Renal cortical epithelial cell (primary cell): ENCODE measurements around the gene CHRNA5. TPM values are rescaled to one million over a fixed set of nuclear protein-coding genes. Genes with fewer than 3 reads are reported as not detected.
"Not testable (repeated sequence)": the region's sequence is repeated elsewhere in the genome, so short reads cannot be mapped to it uniquely, and the experiment has no call there.

ENCODE experiments used
- DNase-seq: peaks from one replicate; pipeline ENCODE4 v3.0.0-alpha.2; 2011; ENCODE audit warnings: low read depth
- total RNA-seq: library from RNA; depleted of rRNA; stranded (reverse); fragments of >200 nt; gene quantifications from 2 replicates; pipeline ENCODE4 v1.2.3, GENCODE V29; 2014

The CHRNA5 gene
- total RNA-seq, 1 donor from 2014 or later, result 4.1 TPM

- DNase-seq, result peak; percentile 27
Measured at GRCh38 chr15:78565951-78566774, 843 bp downstream of the CHRNA5 start.

- DNase-seq, result no peak
Measured at GRCh38 chr15:78567531-78567930, 2.2 kb downstream of the CHRNA5 start.

GRCh38 chr15:78570710-78571109 is 5.4 kb downstream of the CHRNA5 start:
- DNase-seq, result no peak

- no peak for DNase-seq
Measured at GRCh38 chr15:78571382-78571781, 6.1 kb downstream of the CHRNA5 start.

- DNase-seq, result no peak
Measured at GRCh38 chr15:78573416-78573815, 8.1 kb downstream of the CHRNA5 start.

- DNase-seq, result no peak
Measured at GRCh38 chr15:78574944-78575343, 9.6 kb downstream of the CHRNA5 start.

- DNase-seq, result no peak
Measured at GRCh38 chr15:78597583-78597982, 32.3 kb downstream of the CHRNA5 start.

- DNase-seq, result no peak
Measured at GRCh38 chr15:78598348-78598747, 33.0 kb downstream of the CHRNA5 start.

- no peak for DNase-seq
Measured at GRCh38 chr15:78599189-78599588, 33.9 kb downstream of the CHRNA5 start.

GRCh38 chr15:78603467-78603866 is 38.1 kb downstream of the CHRNA5 start:
- peak; percentile 2 for DNase-seq

- no peak for DNase-seq
Measured at GRCh38 chr15:78604420-78604819, 39.1 kb downstream of the CHRNA5 start.

GRCh38 chr15:78605201-78605600 is 39.9 kb downstream of the CHRNA5 start:
- DNase-seq, result no peak

GRCh38 chr15:78605680-78606079 is 40.4 kb downstream of the CHRNA5 start:
- no peak for DNase-seq

GRCh38 chr15:78609551-78609950 is 44.2 kb downstream of the CHRNA5 start:
- not testable (repeated sequence) for DNase-seq

- DNase-seq, result no peak
Measured at GRCh38 chr15:78614021-78614420, 48.7 kb downstream of the CHRNA5 start.

GRCh38 chr15:78615151-78615589 is 49.9 kb downstream of the CHRNA5 start:
- DNase-seq, result no peak

- no peak for DNase-seq
Measured at GRCh38 chr15:78616506-78616905, 51.2 kb downstream of the CHRNA5 start.

- no peak for DNase-seq
Measured at GRCh38 chr15:78617076-78617475, 51.8 kb downstream of the CHRNA5 start.

GRCh38 chr15:78617516-78617915 is 52.2 kb downstream of the CHRNA5 start:
- no peak for DNase-seq

GRCh38 chr15:78618064-78618463 is 52.7 kb downstream of the CHRNA5 start:
- no peak for DNase-seq

GRCh38 chr15:78618490-78618934 is 53.2 kb downstream of the CHRNA5 start:
- peak; percentile 65 for DNase-seq

- DNase-seq, result no peak
Measured at GRCh38 chr15:78619022-78619950, 54.0 kb downstream of the CHRNA5 start.
